GM11168 (cell line): ENCODE measurements around the gene SEC24B.
"Not testable (repeated sequence)": the region's sequence is repeated elsewhere in the genome, so short reads cannot be mapped to it uniquely, and the experiment has no call there.

Experiments used
- in situ Hi-C: fragments of 300-500 bp; cut with MboI; formaldehyde crosslinking; loops from one replicate; pipeline ENCODE4 v1.12.0; 2022; ENCODE audit warnings: low sequenced_read_pairs; ENCODE audit not compliant: unreplicated experiment

The SEC24B gene

DNA sequence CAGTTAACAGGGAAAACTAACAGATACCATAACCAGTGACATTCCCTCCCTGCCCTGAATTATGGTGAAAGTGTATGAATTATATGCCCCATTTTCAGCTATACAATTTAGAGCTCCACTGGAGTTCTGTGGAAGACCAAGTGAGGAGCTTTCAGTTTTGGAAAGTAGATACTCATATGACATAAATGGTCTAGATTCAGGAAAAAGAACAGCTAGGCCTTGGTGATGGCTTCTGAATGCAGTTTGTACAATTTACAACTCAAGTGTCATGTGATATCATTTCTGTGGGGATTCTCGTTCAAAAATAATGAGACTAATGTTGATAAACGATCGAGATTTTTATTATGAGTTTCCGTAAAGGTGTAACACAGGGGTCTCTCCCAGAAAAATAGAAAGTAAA is 8.2 kb upstream of the SEC24B start:
- in situ Hi-C loops, result loop anchor here (5.0 to 25.0 kb wide), 2 partner anchors 287 to 377 kb away; partner anchors contain the start of genes CASP6 and CFI

DNA sequence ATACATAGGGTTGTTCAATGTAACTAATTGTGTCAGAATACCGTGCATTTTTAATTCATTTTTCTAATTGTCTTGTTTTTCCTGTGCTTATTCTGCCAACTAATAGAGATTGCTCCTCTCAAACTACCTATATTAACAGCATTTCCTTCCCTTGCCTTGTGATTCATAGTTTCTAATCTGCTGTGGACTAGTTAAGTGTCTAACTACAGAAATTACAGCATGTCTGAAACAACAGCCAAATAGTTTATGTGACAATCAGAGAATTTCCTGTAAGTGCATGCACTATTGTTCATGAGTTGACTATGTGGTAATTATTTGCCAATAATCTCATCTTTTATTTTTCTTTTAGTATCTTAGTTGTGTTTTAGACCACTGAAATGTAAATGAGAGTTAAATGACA is 4.1 kb upstream of the SEC24B start:
- in situ Hi-C loops, result loop anchor here (5.0 to 25.0 kb wide), 2 partner anchors 283 to 373 kb away; partner anchors contain the start of genes CASP6 and CFI

DNA sequence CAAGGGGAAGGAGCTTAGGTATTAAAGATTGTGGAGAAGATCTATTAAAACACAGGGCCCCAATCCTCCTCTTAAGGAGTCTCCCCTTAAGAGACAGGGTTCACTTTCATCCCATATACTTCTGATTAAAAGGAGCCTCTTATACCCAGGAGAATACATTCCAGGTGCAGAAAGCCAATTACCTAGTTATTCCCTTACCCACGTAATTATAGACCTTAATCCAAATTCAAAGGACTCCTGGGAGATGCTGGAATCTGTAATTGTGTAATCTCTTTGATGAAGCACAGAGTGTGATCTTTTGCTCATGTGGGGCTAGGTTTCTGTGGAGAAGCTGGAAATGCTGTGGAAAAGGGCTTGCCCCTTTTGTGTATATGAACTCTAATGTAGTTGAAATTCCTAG is 1.4 kb upstream of the SEC24B start:
- in situ Hi-C loops, result loop anchor here (25.0 kb wide), 1 partner anchor 280 kb away; the partner anchor contains the start of gene CASP6

DNA sequence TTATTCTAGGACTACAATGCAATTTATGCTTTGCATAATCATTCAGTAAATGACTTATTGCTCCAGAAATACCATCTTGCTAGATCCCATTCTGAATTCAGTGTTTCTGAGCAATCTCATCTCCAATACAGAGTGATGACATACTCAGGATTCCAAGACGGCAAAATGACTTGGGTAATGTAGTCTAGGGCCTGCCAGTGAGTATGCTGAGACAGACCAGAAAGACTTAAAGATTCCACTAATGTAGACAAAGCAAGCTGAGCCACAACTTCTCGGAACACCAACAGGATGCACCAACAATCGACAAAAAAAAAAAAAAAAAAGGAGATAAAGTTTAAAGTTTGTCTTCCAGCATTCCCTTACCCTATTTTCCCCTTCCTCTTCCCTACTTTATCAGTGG is 919 bp upstream of the SEC24B start:
- in situ Hi-C loops, result loop anchor here (25.0 kb wide), 1 partner anchor 280 kb away; the partner anchor contains the start of gene CASP6

DNA sequence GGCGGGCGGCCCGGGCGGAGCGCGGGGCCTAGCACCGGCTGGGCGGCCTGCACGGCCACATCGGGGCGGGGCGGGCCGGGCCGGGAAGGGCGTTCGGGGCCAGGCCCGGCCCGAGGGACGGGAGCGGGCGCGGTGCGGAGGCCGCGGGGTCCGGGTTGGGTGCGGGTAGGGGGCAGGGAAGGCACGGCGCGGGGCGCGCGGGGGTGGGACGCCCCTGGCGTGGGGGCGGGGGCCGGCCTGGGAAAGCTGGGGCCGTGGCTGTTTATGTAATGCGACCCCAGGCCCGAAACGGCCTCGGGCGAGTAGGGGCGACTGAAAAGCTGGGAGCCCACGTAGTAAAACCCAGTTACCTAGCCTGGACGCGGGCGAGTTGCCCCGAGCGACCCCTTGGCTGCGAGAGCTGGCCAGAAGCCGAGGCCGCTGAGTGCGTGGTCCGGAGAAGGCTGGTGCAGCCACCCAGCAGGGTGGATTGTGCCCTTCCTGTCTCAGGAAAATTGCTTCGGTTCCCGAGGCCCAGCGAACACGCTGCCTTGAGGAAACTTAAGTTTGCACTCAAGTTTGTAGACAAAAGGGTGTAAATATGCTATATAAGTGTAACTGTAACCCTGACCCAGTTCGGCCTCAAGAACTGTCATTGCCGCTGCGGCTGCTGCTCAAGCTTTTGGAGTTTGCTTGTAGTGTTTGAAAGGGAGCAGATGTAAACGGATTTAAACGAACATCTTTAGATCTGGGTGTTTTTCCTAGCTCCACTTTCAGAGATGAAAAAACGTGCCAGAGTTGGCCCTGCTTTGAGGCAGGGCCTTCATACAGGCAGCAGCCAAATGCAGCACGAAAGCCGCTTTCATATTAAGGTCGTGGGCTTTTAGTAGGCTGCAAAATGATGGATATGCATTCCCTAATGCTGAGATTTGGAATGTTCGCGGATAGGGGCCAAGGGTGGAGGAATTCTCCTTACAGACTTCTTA is 674 bp downstream of the SEC24B start:
- in situ Hi-C loops, result loop anchor here (25.0 kb wide), 1 partner anchor 278 kb away; the partner anchor contains the start of gene CASP6

DNA sequence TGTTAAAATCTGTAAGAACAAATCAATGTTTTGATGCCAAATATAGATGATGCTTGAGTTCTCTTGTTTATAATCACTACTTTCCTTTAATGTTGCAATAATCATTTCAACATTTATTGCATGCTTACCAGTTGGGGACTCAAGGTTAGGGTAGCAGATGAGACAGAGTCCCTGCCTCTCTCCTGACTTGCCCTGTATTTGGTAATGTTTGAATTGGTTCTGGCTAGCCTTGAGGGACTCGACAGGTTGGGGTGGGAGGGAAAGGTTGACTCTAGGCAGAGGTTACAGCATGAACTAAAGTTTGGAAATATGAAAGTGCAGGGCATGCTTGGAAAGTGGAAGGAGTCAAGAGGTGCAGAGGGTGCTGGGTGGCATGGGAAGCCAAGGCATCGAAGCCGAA is 2.0 kb downstream of the SEC24B start:
- in situ Hi-C loops, result loop anchor here (25.0 kb wide), 1 partner anchor 277 kb away; the partner anchor contains the start of gene CASP6

DNA sequence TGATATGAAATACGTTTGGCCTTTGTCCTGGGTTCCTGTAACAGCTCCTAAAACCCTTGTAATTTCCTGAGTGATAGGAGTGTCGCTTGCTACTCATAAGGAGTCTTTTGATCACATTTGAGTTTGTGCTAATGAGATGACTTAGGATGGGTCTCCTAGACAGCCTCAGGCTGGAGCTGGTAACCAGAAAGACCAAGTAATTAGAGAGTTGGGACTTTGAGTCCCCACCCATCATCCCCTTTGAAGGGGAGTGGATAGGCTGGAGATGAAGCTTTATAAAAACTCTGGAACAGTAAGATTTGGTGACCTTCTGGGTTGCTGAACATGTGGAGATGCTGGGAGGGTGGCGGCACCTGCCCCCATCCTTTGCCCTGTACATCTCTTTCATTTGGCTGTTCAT is 2.9 kb downstream of the SEC24B start:
- in situ Hi-C loops, result loop anchor here (25.0 kb wide), 1 partner anchor 276 kb away; the partner anchor contains the start of gene CASP6

DNA sequence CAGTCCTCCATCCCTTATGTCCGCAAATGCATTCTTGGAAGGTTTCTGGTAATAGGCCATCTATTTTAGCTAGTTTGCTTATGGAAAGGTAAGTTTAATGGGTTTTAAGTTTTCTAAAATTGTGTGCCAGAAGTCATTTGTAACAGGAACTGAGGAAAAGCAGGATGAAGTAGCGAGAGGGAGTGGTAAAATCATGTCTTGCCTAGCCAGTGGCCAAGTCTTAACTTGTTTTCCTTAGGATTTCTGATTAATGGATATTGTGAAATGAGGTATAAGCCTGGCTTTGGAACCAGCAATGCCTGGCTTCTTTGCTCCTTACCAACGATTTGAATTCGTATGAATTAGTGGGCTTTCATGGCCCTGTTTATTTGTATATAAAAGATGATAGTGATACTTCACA is 7.3 kb downstream of the SEC24B start:
- in situ Hi-C loops, result loop anchor here (25.0 kb wide), 1 partner anchor 271 kb away; the partner anchor contains the start of gene CASP6

DNA sequence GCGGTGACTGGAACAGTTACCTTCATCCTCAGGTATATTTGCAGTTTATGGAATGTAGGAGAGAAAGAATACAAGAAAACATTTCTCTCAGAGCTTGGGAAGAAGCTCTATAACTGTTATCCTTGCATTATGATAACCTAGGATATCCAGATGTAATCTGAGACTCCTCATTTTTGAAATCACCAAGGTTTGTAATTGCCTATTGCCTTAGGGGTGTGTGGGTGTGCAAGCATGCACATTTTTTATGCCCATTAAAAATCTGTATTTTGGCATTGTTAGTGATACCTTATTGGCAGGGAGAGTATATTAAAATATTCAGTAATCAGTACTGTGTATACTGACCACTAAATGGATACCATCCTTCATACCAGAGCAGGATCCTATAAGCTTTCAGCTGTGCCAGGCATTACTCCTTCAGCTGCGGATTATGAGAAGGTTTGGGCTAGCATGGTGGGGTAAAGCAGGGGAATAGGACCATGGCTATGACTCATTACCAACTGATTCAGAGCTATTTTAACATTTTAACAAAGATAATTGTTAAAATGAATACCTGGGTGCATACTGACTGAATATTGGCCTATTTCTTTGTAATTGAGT is 8.3 kb downstream of the SEC24B start:
- in situ Hi-C loops, result loop anchor here (25.0 kb wide), 1 partner anchor 270 kb away; the partner anchor contains the start of gene CASP6

DNA sequence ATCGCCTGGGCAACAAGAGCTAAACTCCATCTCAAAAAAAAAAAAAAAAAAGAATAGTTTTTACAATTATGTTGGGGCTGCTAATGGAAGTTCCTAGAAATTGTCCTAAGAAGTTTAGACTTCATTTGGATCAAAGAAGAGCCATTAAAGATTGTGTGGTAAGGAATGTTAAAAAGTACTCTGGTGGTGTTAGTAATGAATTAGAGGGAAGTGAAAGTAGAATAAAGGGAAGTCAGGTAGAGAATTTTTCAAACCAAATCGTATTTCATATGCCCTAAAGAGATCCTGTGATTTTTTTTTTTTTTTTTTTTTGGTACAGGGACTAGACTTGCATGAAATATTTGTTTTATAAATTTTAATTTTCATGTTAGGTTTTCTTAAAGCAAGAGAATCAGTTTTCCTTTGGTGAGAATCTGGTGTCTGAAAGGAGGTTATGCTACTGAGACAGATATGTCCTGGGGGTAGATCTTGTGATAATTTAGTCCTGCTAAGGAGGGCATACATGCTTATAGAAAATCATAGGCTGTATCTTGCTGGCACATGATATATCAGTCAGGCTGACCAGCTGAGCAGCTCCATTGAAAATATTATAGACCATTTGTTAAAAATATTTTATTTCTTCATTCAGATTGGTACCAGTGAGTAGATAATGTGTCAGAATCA is 10.7 kb downstream of the SEC24B start:
- in situ Hi-C loops, result loop anchor here (25.0 kb wide), 1 partner anchor 268 kb away; the partner anchor contains the start of gene CASP6

DNA sequence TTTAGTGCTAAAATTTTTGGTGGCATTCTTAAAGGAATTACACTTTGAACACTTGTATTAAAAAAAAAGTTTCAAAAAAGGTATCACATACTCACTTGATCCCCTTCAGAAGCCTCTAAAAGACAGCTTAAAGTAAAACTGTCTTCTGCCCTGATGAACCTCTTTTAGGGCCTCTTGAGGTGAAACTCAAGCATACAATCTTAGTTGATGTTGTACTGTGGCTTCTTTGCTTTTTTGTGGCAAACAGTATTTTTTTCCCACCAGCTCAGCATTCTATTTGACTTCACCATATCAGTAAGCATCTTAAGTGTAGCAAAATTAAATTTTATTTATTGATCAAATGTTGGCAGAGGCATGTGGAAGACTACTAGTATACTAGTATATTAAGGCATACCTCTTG is 13.7 kb downstream of the SEC24B start:
- in situ Hi-C loops, result loop anchor here (25.0 kb wide), 1 partner anchor 265 kb away; the partner anchor contains the start of gene CASP6

DNA sequence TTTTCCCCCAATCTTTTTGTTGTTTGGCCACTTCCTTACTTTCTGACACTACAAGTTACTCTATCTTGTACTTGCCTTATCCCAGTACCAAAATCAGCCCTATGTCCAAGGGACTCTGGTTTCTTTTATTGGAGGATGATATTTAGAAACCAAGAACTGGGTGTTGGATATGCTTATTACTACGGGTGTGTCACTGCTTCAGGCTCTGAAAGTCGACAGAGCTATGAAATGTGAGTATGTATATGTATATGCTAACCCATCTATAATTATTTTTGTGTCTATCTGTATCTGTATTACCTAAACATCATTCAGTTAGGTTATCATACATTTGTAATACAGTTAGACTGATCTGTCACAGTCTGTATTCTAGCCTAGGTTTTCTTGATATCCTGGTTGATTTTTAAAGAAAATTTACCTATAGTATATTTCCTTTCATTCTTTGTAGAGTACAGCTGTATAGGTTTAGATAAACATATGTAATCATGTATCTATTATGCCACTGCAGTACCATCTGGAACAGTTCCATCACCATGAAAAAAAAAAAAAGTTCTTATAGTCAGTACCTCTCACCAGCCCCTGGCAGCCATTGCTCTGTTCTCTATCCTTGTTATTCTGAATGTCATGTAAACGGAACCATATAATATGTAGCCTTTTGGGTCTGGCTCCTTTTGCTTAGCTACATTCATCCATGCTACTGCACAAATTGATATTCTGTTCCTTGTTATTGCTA is 18.1 kb downstream of the SEC24B start:
- in situ Hi-C loops, result no loop called here

DNA sequence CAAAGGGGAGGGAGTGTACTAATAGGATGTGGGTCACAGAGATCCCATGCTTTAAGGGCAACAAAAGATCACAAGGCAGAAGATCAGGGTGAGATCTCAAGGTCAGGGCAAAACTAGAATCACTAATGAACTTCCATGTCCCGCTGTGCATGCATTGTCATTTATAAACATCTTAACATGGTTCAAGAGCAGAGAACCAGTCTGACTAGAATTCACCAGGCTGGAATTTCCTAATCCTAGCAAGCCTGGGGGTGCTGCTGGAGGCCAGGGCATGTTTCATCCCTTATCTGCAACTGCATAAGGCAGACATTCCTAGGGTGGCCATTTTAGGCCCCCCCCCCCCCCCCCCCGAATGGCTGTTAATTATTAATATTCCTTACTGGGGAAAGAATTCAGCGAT is 19.5 kb downstream of the SEC24B start:
- in situ Hi-C loops, result not testable (repeated sequence)

DNA sequence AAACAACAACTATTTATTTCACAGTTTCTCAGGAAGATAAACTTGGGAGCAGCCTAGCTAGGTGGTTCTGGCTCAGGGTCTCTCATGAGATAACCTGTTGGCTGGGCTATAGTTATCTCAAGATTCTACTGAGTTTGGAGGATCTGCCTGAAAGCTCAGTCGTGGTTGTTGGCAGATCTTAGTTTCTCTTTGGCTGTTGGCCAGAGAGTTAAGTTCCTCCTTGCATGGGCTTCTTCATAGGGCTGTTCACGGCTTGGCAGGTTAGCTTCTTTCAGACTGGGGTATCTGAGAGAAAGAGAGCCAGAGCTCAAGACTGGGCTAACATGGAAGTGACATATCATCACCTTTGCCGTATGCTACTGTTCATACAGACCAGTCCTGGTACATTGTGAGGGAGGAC is 28.7 kb downstream of the SEC24B start:
- in situ Hi-C loops, result no loop called here

DNA sequence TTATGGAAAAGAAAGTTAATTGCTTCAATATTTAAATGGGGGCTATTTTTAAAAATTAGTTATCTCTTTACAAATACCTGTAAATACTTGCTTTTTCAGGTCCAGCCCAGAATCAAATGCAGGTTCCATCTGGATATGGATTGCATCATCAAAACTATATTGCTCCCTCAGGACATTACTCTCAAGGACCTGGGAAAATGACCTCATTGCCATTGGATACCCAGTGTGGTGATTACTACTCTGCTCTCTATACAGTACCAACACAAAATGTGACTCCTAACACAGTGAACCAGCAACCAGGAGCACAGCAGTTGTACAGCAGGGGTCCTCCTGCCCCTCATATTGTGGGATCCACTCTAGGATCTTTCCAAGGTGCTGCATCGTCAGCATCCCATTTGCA is 29.2 kb downstream of the SEC24B start:
- in situ Hi-C loops, result no loop called here

DNA sequence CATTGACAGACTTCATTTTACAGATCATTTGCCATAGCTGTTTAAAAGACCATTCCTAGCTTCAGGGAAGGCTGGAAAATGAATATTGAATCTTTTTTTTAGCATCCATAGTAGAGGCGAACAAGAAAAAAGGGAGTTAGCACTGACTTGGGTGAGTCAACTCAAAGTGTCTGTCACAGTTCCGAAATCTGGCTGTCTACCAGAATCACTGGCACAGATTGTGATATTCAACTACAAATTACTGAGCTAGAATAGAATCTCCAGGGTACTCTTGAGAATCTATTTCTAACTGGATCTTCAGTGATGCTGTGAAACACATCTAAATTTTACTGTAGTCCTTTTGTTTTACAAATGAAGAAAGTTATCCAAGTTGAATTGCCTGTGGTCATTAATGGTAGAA is 31.5 kb downstream of the SEC24B start:
- in situ Hi-C loops, result no loop called here

DNA sequence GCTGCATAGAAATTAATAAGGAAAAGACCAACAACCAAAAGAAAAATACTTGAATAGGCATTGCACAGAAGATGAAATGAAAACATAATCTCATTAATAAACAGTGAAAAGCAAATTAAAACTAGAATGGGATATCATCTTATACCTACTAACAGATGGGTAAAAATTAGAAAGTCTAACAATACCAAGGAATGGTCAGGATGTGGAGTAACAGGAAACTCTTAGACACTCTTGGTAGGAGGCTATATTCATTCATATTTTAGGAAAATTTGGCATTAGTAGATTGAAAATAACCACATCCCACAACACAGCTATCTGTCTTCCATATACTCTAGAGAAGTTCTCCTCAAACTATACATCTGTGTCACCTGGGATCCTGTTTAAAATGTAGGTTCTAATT is 36.3 kb downstream of the SEC24B start:
- in situ Hi-C loops, result no loop called here

DNA sequence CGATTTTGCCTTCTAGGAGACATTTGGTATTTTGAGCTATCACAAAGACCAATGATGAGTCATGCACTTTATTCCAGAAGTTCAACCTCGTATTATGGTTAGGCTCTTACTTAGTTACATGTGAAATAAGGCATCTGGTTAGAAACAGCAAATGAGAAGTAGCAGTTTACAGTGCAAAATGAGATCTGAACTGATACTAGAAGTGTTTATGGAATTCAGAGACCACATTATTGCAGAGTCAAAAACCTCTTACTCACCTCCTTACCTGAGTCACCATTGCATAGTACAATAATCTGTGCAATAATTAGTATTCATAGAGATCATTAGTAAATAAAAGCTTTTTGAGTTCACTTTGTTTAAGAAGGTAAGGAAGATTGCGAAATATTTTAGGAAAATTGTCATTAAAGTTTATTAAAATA is 38.7 kb downstream of the SEC24B start:
- in situ Hi-C loops, result no loop called here

DNA sequence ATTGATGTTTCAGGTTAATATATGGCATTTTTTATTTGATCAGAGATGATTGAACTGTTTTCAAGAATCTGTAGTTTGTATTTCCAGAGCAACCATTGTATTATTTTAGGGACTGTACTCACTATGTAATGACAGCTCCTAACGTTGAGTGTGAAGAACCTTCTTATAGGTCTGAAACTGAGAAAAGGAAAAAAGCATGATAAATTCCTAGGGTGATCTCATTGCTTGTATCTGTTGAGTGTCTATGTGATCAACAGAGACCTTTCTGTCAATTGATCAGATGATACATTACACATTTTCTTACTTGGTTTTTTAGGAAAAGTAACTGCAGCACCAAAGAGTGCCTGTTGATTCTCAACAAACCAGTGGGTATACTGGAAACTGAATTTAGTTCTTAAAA is 40.2 kb downstream of the SEC24B start:
- in situ Hi-C loops, result no loop called here

DNA sequence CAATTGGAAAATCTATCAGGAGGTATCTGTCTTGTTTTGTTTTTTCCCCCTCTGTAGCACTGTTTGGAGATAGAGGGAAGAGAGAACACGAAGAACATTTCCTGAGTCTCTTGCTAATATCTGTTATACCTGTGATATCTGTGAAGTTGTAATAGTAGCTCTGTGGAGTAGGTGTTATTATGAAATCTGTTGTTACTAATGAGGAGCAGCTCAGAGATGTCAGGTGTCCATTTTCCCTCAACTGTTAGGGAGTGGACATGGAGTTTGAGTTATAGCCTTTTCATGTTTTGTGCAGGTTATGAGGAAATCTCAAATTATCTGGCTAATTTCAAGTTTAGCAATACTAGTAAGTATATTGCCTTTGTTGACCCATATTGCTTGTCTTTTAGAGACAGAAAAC is 52.4 kb downstream of the SEC24B start:
- in situ Hi-C loops, result no loop called here
